Activated naive CD4-positive, alpha-beta T cell treated with anti-CD3 and anti-CD28 coated beads, Interleukin-2, amount 50 U/mL, for 24 hours (primary cell): Measurements from ENCODE around the gene WDR73.

Experiments
- H3K27ac Mint-ChIP-seq: one replicate; pipeline ENCODE4 v1.8.0; 2021; ENCODE audit warnings: mild to moderate bottlenecking, mixed read lengths
- H3K27me3 Mint-ChIP-seq: one replicate; pipeline ENCODE4 v1.8.0; 2021; ENCODE audit warnings: mixed read lengths
- H3K36me3 Mint-ChIP-seq: one replicate; pipeline ENCODE4 v1.8.0; 2021; ENCODE audit warnings: mixed read lengths
- H3K4me1 Mint-ChIP-seq: one replicate; pipeline ENCODE4 v1.8.0; 2021; ENCODE audit warnings: mixed read lengths
- H3K4me3 Mint-ChIP-seq: one replicate; pipeline ENCODE4 v1.8.0; 2021; ENCODE audit warnings: mild to moderate bottlenecking, mixed read lengths
- H3K9me3 Mint-ChIP-seq: one replicate; pipeline ENCODE4 v1.8.0; 2021; ENCODE audit warnings: mixed read lengths

WDR73 gene

DNA sequence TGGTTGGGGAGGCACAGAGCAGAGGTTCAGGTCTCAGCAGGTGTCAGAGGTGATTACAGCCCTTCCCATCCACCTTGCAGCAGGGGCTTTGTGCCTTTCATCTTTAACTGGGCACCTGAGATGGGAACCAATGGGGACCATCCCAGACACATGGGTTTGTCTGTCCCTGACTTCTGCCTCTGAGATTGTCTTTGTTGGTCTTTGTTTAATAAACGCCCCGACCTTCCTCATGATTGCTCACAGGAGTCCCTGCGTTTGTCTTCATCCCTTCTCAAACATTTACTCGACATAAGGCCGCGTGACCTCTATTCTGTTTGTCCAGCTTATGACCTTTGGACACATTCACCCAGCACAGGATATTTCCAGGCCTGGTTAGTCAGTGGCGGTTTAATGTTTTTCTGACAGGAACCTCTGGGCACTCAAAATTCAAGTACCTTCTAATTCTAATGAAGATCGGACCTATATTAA is 47.4 kb downstream of the WDR73 start:
- Mint-ChIP-seq H3K36me3 (peaks cover 11% of the 10 kb centered on the region), H3K4me3 (no peak overlapping the region), H3K27me3 (no peaks in the 10 kb centered on the region), H3K27ac (no peak overlapping the region), H3K4me1 (peaks cover 55% of the 10 kb centered on the region), H3K9me3 (no peaks in the 10 kb centered on the region)

DNA sequence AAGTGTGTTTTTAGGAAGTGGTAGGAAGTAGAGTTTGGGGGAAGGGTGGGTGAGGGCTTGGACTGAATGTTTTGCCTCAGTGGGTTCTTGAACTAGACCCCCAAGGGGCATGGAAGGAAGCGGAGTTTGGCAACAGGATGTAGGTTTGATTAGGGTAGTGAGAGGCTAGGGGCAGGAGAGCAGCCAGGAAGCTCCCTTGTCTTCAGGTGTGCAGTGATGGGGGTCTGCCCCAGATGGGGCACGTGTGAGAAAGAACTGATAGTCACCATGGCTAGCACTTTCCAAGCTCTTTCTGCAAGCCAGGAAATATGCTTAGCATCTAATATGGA is 48.6 kb downstream of the WDR73 start:
- H3K9me3 Mint-ChIP-seq = no peaks in the 10 kb centered on the region
- H3K27ac Mint-ChIP-seq = peak overlapping the region; percentile 71
- no peaks in the 10 kb centered on the region for H3K27me3 Mint-ChIP-seq
- no peak overlapping the region for H3K4me3 Mint-ChIP-seq
- peaks cover 11% of the 10 kb centered on the region for H3K36me3 Mint-ChIP-seq
- peaks cover 59% of the 10 kb centered on the region for H3K4me1 Mint-ChIP-seq

DNA sequence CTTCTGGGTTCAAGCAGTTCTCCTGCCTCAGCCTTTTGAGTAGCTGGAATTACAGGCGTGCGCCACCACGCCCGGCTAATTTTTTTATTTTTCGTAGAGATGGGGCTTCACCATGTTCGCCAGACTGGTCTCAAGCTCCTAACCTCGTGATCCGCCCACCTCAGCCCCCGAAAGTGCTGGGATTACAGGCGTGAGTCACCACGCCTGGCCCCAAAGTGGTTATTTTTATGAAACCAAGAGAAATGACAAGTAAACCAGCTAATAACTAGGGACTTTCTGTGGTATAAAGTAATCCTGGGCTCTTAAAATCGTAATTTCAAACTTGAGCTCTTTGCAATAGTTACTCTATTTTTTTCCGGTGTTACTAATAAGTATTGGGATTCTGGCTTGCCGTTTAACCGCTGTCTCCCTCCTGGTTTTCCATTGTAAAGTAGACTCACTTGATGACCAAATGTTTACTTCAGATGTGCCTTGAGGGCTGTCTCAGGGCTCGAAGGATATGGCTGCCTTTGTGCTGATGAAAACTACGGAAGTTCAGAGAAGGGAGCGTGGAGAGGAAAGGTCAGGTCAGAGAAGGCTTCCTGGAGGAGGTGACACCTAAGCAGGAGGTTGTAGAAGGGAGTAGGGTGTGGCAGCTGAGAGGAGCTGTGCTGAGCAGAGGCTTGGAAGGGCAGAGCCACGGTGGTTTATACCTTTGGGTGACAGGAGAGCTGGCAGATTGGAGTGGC is 49.1 kb downstream of the WDR73 start:
- peaks cover 63% of the 10 kb centered on the region for H3K4me1 Mint-ChIP-seq
- peaks cover 11% of the 10 kb centered on the region for H3K36me3 Mint-ChIP-seq
- no peak overlapping the region for H3K4me3 Mint-ChIP-seq
- H3K9me3 Mint-ChIP-seq = no peaks in the 10 kb centered on the region
- no peaks in the 10 kb centered on the region for H3K27me3 Mint-ChIP-seq
- H3K27ac Mint-ChIP-seq = peak overlapping the region; percentile 71

DNA sequence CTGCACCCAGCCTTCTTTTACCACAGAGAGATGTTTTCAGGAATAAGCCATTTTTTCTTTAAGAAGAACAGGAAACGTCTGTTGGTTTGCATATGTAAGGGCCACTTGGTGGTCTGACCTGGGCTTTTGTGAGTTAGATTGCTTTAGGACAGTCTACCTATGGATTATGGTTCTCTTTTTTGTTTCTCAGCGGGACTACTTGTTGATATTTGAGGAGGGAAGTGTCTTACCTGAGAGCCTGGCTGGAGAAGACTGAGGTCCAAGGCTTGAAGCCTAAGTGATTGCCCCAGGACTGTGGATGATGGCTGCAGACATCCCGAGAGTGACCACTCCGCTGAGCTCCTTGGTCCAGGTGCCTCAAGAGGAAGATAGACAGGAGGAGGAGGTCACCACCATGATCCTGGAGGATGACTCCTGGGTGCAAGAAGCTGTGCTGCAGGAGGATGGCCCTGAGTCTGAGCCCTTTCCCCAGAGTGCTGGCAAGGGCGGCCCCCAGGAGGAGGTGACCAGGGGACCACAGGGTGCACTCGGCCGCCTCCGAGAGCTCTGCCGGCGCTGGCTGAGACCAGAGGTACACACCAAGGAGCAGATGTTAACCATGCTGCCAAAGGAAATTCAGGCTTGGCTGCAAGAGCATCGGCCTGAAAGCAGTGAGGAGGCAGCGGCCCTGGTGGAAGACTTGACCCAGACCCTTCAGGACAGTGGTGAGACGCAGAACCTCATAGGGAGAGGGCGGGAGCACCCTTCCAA is 50.3 kb downstream of the WDR73 start:
- Mint-ChIP-seq H3K9me3 (no peaks in the 10 kb centered on the region), H3K27ac (peak overlapping the region; percentile 46), H3K36me3 (peaks cover 7% of the 10 kb centered on the region), H3K27me3 (no peaks in the 10 kb centered on the region), H3K4me3 (no peak overlapping the region), H3K4me1 (peaks cover 72% of the 10 kb centered on the region)

DNA sequence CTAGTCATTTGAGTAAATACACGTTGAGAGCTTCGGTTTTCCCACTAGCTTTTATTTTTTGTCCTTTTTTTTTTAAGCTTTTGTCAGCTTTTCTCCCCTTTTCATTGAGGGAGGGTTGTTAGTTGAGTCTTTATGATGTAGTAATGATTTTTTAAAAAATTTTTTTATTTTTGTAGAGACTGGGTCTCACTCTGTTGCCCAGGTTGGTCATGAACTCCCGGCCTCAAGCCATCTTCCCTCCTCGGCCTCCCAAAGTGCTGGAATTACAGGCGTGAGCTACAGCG is 52.6 kb downstream of the WDR73 start:
- H3K4me1 Mint-ChIP-seq = peaks cover 80% of the 10 kb centered on the region

DNA sequence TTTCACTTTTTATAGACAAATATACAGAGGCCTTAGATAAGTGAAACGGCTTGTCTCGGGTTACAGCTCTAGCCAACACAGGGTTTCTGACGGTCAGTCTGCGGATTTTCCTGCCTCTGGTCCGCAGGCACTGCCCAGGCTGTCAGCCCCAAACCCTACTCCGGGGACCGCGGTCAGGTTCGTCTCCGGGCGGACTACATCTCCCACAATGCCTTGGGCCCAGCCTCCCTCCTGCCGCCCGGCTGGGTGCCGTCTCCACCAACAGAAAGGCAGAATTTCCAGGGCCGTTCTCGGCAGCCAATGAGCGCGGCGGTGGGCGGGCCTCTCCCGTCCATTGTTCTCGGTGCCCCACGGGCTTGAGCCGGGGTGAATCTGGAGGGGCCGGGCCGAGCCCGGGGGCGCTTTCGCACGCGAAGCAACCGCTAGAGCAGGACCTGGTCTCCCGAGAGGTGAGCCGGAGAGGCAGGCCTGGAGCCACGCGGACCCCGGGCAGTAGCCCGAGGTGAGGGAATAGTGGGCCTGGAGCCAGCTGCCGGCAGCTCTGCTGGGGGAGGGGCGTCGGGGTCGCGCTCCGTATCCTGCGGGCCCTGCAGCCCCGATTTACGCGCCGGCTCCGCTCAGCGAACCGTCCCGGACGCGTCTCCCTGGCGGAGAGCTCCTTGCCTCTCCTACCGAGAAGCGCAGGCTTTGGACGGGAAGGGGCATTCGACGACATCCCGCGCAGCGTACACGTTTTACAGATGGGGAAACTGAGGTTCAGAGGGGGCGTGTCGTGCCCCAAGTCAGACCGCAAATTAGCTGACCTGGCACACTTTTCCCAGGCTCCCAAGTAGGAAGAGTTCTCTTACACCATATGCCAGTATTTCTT is 53.2 kb downstream of the WDR73 start, which contains the start of gene ZSCAN2:
TSS of gene ZSCAN2 (plus strand) at position 323 of the 868 bp plus-strand sequence. CDS start 2,919 bp downstream, outside the sequence.
- H3K27me3 Mint-ChIP-seq = no peaks in the 10 kb centered on the region
- H3K4me1 Mint-ChIP-seq = peaks cover 75% of the 10 kb centered on the region
- H3K9me3 Mint-ChIP-seq = no peaks in the 10 kb centered on the region
- peak within 1 kb of the TSS; percentile 79 for H3K27ac Mint-ChIP-seq
- H3K4me3 Mint-ChIP-seq = peak within 1 kb of the TSS; percentile 93
- peaks cover 2% of the 10 kb centered on the region for H3K36me3 Mint-ChIP-seq

More for the DNA sequence above, 52.6 kb downstream of the WDR73 start:
- peaks cover 2% of the 10 kb centered on the region for H3K36me3 Mint-ChIP-seq
- no peak overlapping the region for H3K27ac Mint-ChIP-seq
- H3K27me3 Mint-ChIP-seq = no peaks in the 10 kb centered on the region
- peak overlapping the region; percentile 93 for H3K4me3 Mint-ChIP-seq
- no peaks in the 10 kb centered on the region for H3K9me3 Mint-ChIP-seq

DNA sequence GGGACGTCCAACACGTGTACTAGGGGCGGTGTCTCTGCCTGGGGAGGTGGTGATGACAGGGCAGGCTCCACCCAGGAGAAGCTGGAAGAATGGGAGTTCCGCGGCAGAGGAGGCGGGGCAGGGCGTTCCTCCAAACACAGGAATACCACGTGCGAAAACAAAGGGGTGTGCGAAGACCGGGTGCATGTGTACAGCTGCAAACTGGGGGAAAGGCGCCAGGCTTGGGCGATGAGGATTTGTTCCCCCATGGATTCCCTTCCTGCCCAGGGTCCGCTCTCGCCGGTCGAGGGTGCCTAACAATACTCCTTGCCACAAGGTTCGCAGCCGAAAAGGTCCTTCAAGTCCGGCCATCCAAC is 53.8 kb downstream of the WDR73 start:
- Mint-ChIP-seq H3K9me3 (no peaks in the 10 kb centered on the region), H3K27ac (peak overlapping the region; percentile 59), H3K4me1 (peaks cover 69% of the 10 kb centered on the region)

DNA sequence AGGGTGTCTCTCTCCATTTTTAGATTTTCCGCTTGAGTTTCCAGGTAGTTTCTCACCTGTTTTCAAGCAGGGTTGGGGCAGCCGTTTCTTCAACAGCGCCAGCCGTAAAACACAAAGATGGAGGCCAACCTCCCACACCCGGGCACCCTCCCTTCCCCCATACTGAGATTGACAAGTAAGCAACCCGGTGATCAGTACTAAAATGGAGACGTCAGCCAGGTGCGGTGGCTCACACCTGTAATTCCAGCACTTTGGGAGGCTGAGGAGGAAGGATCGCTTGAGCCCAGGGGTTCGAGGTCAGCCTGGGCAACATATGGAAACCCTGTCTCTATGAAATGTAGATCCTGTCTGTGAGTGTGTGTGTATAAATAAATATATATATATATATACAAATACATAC is 54.2 kb downstream of the WDR73 start:
- no peak overlapping the region for H3K27ac Mint-ChIP-seq
- H3K4me3 Mint-ChIP-seq = peak overlapping the region; percentile 93
- H3K4me1 Mint-ChIP-seq = peaks cover 64% of the 10 kb centered on the region
- H3K36me3 Mint-ChIP-seq = peaks cover 2% of the 10 kb centered on the region
- H3K9me3 Mint-ChIP-seq = no peaks in the 10 kb centered on the region
- H3K27me3 Mint-ChIP-seq = no peaks in the 10 kb centered on the region

More for the DNA sequence above, 53.8 kb downstream of the WDR73 start:
- Mint-ChIP-seq H3K27me3 (no peaks in the 10 kb centered on the region), H3K4me3 (peak overlapping the region; percentile 93), H3K36me3 (peaks cover 2% of the 10 kb centered on the region)

DNA sequence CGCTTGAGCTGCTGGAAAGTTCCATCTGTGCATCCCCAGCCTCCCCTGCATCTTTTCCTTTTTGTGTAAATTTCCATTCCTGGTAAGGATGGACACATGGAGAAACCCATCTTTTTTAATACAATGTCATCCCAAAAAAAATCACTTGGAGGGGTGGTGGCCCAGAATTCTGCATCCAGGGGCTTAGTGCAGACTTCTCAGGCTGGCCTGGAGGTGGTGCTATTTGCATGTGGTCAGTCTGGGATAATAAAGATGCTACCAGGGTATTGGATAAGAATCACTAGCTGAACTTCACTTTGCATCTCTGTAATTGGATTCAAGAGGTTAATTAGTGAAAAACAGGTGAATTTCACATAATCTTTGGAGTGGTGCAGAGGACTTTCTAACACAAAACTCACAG is 55.1 kb downstream of the WDR73 start:
- Mint-ChIP-seq H3K4me1 (peaks cover 64% of the 10 kb centered on the region), H3K27me3 (no peaks in the 10 kb centered on the region), H3K9me3 (no peaks in the 10 kb centered on the region), H3K27ac (peak overlapping the region; percentile 41), H3K36me3 (peaks cover 2% of the 10 kb centered on the region), H3K4me3 (peak overlapping the region; percentile 42)

DNA sequence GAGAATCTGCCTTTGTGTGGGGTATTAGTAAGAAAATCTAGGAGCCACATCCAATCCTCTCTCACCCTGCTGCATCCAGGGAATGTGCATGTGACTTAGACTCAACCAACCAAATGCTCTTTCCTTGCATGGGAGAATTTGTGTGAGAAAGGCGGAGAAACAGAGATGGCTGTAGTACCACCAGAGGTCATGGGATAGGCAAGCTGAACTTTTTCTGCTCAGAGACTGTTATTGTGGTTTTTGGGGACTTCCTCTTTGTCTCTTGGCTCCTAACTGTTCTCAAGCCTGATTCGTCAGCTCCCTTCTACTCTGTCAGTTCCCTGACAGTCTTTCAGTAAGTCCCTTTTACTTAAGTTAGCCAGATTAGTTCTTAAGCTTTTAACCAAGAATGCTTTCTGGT is 55.8 kb downstream of the WDR73 start:
- peaks cover 2% of the 10 kb centered on the region for H3K36me3 Mint-ChIP-seq
- H3K4me3 Mint-ChIP-seq = no peak overlapping the region
- no peaks in the 10 kb centered on the region for H3K9me3 Mint-ChIP-seq
- H3K27ac Mint-ChIP-seq = no peak overlapping the region
- peaks cover 60% of the 10 kb centered on the region for H3K4me1 Mint-ChIP-seq
- H3K27me3 Mint-ChIP-seq = no peaks in the 10 kb centered on the region

DNA sequence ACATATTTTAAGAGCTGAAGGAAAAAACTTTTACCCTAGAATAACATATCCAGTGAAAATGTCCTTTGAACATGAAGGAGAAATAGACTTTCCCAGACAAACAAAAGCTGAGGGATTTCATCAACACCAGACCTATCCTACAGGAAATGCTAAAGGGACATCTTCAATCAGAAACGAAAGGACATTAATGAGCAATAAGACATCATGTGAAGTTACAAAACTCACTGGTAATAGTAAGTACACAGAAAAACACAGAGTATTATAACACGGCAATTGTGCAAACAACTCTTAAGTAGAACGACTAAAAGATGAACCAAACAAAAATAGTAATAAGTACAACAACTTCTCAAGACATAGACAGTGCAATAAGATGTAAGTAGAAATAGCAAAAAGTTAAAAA is 56.8 kb downstream of the WDR73 start:
- Mint-ChIP-seq H3K27ac (no peak overlapping the region), H3K4me1 (peaks cover 55% of the 10 kb centered on the region), H3K4me3 (no peak overlapping the region), H3K36me3 (no peaks in the 10 kb centered on the region), H3K27me3 (no peaks in the 10 kb centered on the region), H3K9me3 (no peaks in the 10 kb centered on the region)

DNA sequence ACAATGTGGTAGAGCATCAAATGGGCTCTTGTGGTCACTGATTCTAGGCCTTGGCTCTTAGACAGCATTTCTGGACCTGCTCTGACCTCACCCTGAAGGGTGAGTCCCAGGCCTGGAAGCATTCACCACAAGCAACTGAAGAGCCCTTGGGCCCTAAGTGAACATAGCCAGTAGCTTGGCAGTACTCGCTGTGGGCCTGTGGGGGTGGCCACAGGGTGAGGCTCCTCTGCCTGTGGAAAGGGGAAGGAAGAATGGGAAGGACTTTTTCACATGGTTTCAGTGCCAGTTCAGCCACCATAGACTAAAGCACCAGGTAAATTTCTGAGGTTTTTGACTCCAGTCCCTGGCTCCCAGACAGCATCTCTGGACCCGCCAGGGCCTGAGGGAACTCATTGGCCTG is 58.4 kb downstream of the WDR73 start:
- Mint-ChIP-seq H3K4me3 (no peak overlapping the region), H3K36me3 (no peaks in the 10 kb centered on the region), H3K27ac (no peak overlapping the region), H3K9me3 (no peaks in the 10 kb centered on the region), H3K4me1 (peaks cover 47% of the 10 kb centered on the region), H3K27me3 (no peaks in the 10 kb centered on the region)

DNA sequence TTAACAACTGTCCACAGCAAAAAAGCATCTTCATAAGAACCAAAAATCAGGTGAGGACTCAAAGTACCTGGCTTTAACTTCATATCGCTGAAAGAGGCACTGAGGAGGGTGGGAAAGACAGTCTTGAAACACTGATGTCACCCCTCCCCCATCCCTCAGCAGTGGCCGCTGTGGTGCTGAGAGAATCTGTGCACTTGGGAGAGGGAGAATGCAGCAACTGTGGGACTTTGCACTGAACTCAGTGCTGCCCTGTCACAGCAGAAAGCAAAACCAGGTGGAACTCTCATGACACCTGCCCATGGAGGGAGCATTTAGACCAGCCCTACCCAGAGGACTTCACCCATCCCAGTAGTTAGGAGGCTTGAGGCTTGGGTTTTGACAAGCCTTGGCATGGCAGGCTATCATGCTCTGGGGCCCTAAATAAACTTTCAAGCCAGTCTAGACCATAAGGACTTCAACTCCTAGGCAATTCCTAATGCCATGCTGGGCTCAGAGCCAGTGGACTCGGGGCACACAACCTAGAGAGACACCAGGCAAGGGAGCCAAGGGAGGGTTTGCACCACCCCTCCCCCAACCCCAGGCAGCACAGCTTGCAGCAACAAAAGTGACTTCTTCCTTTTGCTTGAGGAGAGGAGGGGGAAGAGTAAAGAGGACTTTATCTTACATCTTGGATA is 59.3 kb downstream of the WDR73 start:
- Mint-ChIP-seq H3K9me3 (no peaks in the 10 kb centered on the region), H3K27ac (no peak overlapping the region), H3K4me1 (peaks cover 40% of the 10 kb centered on the region), H3K4me3 (no peak overlapping the region), H3K36me3 (no peaks in the 10 kb centered on the region), H3K27me3 (no peaks in the 10 kb centered on the region)

DNA sequence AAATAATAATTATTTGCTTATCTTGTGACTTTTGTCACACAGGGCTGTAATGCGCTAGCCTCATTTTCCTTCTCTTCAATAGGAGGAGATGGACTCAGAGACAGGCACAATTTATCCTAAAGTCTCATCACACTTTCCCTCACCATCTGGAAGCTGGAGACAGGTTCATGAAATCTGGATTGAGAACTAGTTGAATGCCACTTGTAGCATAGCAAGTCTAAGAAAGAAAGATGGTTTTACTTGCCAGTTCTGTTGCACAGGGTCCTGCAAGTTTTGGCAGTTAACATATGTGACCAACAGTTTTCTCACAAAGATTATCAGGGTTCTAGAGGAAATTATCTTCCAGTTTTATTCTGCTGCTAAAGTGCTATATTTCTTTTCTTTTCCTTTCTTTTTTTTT is 62.3 kb downstream of the WDR73 start:
- H3K36me3 Mint-ChIP-seq = no peaks in the 10 kb centered on the region
- no peaks in the 10 kb centered on the region for H3K9me3 Mint-ChIP-seq
- peaks cover 10% of the 10 kb centered on the region for H3K4me1 Mint-ChIP-seq
- no peaks in the 10 kb centered on the region for H3K27me3 Mint-ChIP-seq
- H3K27ac Mint-ChIP-seq = no peak overlapping the region
- H3K4me3 Mint-ChIP-seq = no peak overlapping the region

DNA sequence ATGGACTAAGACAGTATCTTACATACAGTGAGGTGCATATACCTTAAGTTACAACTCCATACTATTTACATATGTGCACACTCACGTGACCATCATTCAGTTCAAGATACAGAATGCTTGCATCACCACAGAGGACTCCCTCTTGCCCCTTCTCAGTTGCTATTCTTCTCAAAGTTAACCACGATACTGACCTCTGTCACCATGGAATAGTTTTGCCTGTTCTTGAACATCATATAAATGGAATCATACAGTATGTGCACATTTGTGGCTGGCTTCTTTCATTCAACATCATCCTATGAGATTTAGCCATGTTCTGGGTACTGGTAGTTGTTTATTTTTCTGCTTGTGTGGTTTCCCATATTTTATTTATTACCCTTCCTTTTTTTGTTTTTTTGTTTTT is 63.7 kb downstream of the WDR73 start:
- H3K36me3 Mint-ChIP-seq = no peaks in the 10 kb centered on the region
- H3K27ac Mint-ChIP-seq = no peak overlapping the region

More for the DNA sequence above, 63.7 kb downstream of the WDR73 start:
- Mint-ChIP-seq H3K4me3 (no peak overlapping the region), H3K9me3 (no peaks in the 10 kb centered on the region), H3K27me3 (no peaks in the 10 kb centered on the region), H3K4me1 (peaks cover 8% of the 10 kb centered on the region)
